Neural cell (in vitro differentiated cells): ENCODE measurements around the gene TENM3. TPM values are rescaled to one million over a fixed set of nuclear protein-coding genes. Genes with fewer than 3 reads are reported as not detected.
"Not testable (repeated sequence)": the region's sequence is repeated elsewhere in the genome, so short reads cannot be mapped to it uniquely, and the experiment has no call there.

ENCODE experiments used
- H2AFZ ChIP-seq: fragments of 200-600, 300-800 bp; sonication (generic), shearing (Covaris generic); 2 replicates; pipeline ENCODE4 v1.6.0; 2014; ENCODE audit warnings: low read depth, mild to moderate bottlenecking, antibody characterized with exemption, low read length, moderate library complexity
- H3F3A ChIP-seq: fragments of 200-600 bp; shearing (Covaris generic); 2 replicates; pipeline ENCODE4 v1.6.1; 2016; ENCODE audit warnings: mild to moderate bottlenecking, moderate library complexity, mixed read lengths, antibody characterized with exemption, low read length; ENCODE audit not compliant: insufficient read depth, poor library complexity, severe bottlenecking
- H3K27ac ChIP-seq: fragments of 200-600, 300-800 bp; sonication (generic), shearing (Covaris generic); 2 replicates; pipeline ENCODE4 v1.5.1; 2014; ENCODE audit warnings: mild to moderate bottlenecking, low read length, moderate library complexity
- H3K27me3 ChIP-seq: fragments of 300-800, 200-600 bp; sonication (generic), shearing (Covaris generic); 2 replicates; pipeline ENCODE4 v1.6.0; 2014; ENCODE audit warnings: mild to moderate bottlenecking, low read depth, low read length, moderate library complexity; ENCODE audit not compliant: insufficient read depth
- H3K36me3 ChIP-seq: fragments of 300-800, 200-600 bp; sonication (generic), shearing (Covaris generic); 2 replicates; pipeline ENCODE4 v1.5.1; 2014; ENCODE audit warnings: mild to moderate bottlenecking, antibody characterized with exemption, low read length, moderate library complexity; ENCODE audit not compliant: insufficient read depth
- H3K4me2 ChIP-seq: fragments of 300-800, 200-600 bp; sonication (generic), shearing (Covaris generic); 2 replicates; pipeline ENCODE4 v1.6.0; 2014; ENCODE audit warnings: mild to moderate bottlenecking, low read length
- H3K4me3 ChIP-seq: fragments of 300-800, 200-600 bp; sonication (generic), shearing (Covaris generic); 2 replicates; pipeline ENCODE4 v1.5.1; 2014; ENCODE audit warnings: mild to moderate bottlenecking, low read length, moderate library complexity
- H3K79me2 ChIP-seq: fragments of 200-600 bp; shearing (Covaris generic); replicated peaks from 2 replicates; pipeline ENCODE4 v1.6.0; 2014; ENCODE audit warnings: mild to moderate bottlenecking, low read length, moderate library complexity; ENCODE audit not compliant: insufficient read depth
- H3K9ac ChIP-seq: fragments of 300-800, 200-600 bp; sonication (generic), shearing (Covaris generic); 2 replicates; pipeline ENCODE4 v1.6.1; 2016; ENCODE audit warnings: mild to moderate bottlenecking, low read length, mixed read lengths
- H3K9me2 ChIP-seq: fragments of 200-600 bp; shearing (Covaris generic); 2 replicates; pipeline ENCODE4 v1.6.1; 2016; ENCODE audit warnings: mild to moderate bottlenecking, low read length, mixed read lengths; ENCODE audit not compliant: insufficient read depth
- H3K9me3 ChIP-seq: fragments of 200-600, 300-800 bp; sonication (generic), shearing (Covaris generic); 2 replicates; pipeline ENCODE4 v1.6.1; 2016; ENCODE audit warnings: mild to moderate bottlenecking, mixed run types, low read length, moderate library complexity, mixed read lengths
- H4K20me1 ChIP-seq: fragments of 200-600 bp; shearing (Covaris generic); 2 replicates; pipeline ENCODE4 v1.6.1; 2016; ENCODE audit warnings: mild to moderate bottlenecking, mixed run types; ENCODE audit not compliant: insufficient read depth
- CTCF ChIP-seq: fragments of 450-650 bp; IDR thresholded peaks from 2 replicates; pipeline ENCODE4 v1.5.1; 2014; ENCODE audit warnings: antibody characterized with exemption, mild to moderate bottlenecking, moderate library complexity; ENCODE audit not compliant: poor library complexity, severe bottlenecking
- EP300 ChIP-seq: fragments of 450-650 bp; conservative IDR thresholded peaks from 2 replicates; pipeline ENCODE4 v1.6.1; 2014; ENCODE audit warnings: antibody characterized with exemption, mild to moderate bottlenecking, moderate library complexity; ENCODE audit not compliant: poor library complexity, severe bottlenecking
- EZH2 ChIP-seq: fragments of 200-600, 300-800 bp; shearing (Covaris generic), sonication (generic); IDR thresholded peaks from 2 replicates; pipeline ENCODE4 v1.6.1; 2014; ENCODE audit warnings: antibody characterized with exemption, low read length, borderline replicate concordance, mild to moderate bottlenecking; ENCODE audit not compliant: insufficient read depth, poor library complexity, severe bottlenecking
- MXI1 ChIP-seq: fragments of 450-650 bp; conservative IDR thresholded peaks from 2 replicates; pipeline ENCODE4 v1.6.1; 2014; ENCODE audit warnings: antibody characterized with exemption, mild to moderate bottlenecking; ENCODE audit not compliant: poor library complexity, severe bottlenecking
- POLR2AphosphoS5 ChIP-seq: IDR thresholded peaks from 2 replicates; pipeline ENCODE4 v1.6.1; 2012
- RAD21 ChIP-seq: fragments of 450-650 bp; conservative IDR thresholded peaks from 2 replicates; pipeline ENCODE4 v1.6.1; 2014; ENCODE audit warnings: antibody characterized with exemption, mild to moderate bottlenecking, moderate library complexity
- REST ChIP-seq: IDR thresholded peaks from 2 replicates; pipeline ENCODE4 v1.6.1; 2012; ENCODE audit warnings: borderline replicate concordance
- SMC3 ChIP-seq: fragments of 450-650 bp; conservative IDR thresholded peaks from 2 replicates; pipeline ENCODE4 v1.6.1; 2014; ENCODE audit warnings: antibody characterized with exemption, mild to moderate bottlenecking, moderate library complexity; ENCODE audit not compliant: poor library complexity
- TAF1 ChIP-seq: IDR thresholded peaks from 2 replicates; pipeline ENCODE4 v1.6.1; 2012; ENCODE audit warnings: low read depth
- polyA plus RNA-seq: library from polyadenylated mRNA; depleted of rRNA; stranded (reverse); fragments of >200 nt; gene quantifications from 2 replicates; pipeline ENCODE4 v1.2.3, GENCODE V29; 2014

TENM3 gene
- polyA plus RNA-seq, 1 donor from 2014 or later: 7.3 TPM

GRCh38 chr4:182240161-182241130 is 2.8 kb upstream of the TENM3 start:
- Histone ChIP-seq H3K9ac (no peak overlapping the region), H3K27me3 (no peaks in the 10 kb centered on the region), H3K36me3 (no peaks in the 10 kb centered on the region), H3K9me2 (no peaks in the 10 kb centered on the region), H2AFZ (no peak overlapping the region), H3K9me3 (no peaks in the 10 kb centered on the region), H4K20me1 (no peaks in the 10 kb centered on the region), H3K27ac (no peak overlapping the region), H3K79me2 (no peaks in the 10 kb centered on the region), H3F3A (no peaks in the 10 kb centered on the region), H3K4me3 (no peak overlapping the region), H3K4me2 (no peak overlapping the region)
- TF ChIP-seq TAF1 (no peak), POLR2AphosphoS5 (no peak), REST (no peak), EP300 (no peak), SMC3 (no peak), EZH2 (no peak), RAD21 (no peak), MXI1 (no peak), CTCF (no peak)

GRCh38 chr4:182242260-182242659 is 942 bp upstream of the TENM3 start:
- H3K4me2 ChIP-seq, H4K20me1 ChIP-seq, H3K9me3 ChIP-seq, H3K27me3 ChIP-seq, H3K27ac ChIP-seq, H3K36me3 ChIP-seq, H3K9me2 ChIP-seq, H2AFZ ChIP-seq, H3K9ac ChIP-seq, H3K79me2 ChIP-seq, H3K4me3 ChIP-seq, H3F3A ChIP-seq: not testable (repeated sequence)
